ENCODE results near the gene ARHGAP26.
"Not testable (repeated sequence)": the region's sequence is repeated elsewhere in the genome, so short reads cannot be mapped to it uniquely, and the experiment has no call there.

ARHGAP26 gene

DNA sequence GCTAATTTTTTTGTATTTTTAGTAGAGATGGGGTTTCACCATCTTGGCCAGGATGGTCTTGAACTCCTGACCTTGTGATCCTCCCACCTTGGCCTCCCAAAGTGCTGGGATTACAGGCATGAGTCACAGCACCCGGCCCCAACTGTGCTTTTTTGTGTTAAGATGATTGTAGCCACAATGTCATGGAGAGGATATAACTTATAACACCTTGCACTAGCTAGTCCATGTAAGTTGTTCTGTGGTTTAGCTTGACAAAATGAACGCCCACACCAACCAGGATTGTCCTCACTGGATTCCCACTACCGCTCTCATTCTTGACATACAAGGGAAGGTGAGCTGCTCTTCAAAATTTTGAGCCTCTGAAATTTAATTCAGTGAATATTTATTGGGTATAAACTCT lies 182.7 kb downstream of the ARHGAP26 start:
- not testable (repeated sequence) for H3K36me3 ChIP-seq (ENCODE audit: insufficient read depth, low read length); H3K4me3 ChIP-seq (ENCODE audit: low read depth, low read length); H3K79me2 ChIP-seq (ENCODE audit: control insufficient read depth, insufficient read depth, low read length, unreplicated experiment); H3K27ac ChIP-seq (ENCODE audit: low read depth, low read length); H3K4me1 ChIP-seq (ENCODE audit: control insufficient read depth, insufficient read depth, low read length, unreplicated experiment); H3K27me3 ChIP-seq (ENCODE audit: insufficient read depth, low read length); H2AFZ ChIP-seq (ENCODE audit: low read length, unreplicated experiment)

DNA sequence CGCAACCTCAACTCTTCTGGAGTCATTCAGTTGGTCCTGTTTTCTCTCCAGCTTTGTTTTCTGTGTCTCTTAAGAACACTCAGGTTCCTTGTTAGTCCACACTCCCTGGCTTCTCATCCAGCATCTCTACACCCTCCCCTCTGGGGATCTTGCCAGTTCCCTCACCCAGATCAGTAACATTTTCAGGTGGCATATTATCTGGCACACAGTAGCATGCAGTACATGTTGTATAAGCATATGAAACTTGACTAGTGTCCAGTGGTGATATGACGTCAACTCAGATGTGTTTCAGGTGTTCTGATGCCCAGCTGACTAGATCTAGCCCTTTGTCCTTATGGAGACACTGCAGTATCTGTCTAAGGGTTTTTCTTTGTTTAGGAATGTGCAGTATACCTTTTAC lies 184.3 kb downstream of the ARHGAP26 start:
- Histone ChIP-seq H3K27me3 (ENCODE audit: insufficient read depth, low read length) (no peaks in the 10 kb centered on the region), H3K4me3 (ENCODE audit: low read depth, low read length) (no peak overlapping the region), H3K4me1 (ENCODE audit: control insufficient read depth, insufficient read depth, low read length, unreplicated experiment) (peaks cover 4% of the 10 kb centered on the region), H3K79me2 (ENCODE audit: control insufficient read depth, insufficient read depth, low read length, unreplicated experiment) (no peaks in the 10 kb centered on the region), H2AFZ (ENCODE audit: low read length, unreplicated experiment) (no peak overlapping the region), H3K27ac (ENCODE audit: low read depth, low read length) (no peak overlapping the region), H3K36me3 (ENCODE audit: insufficient read depth, low read length) (no peaks in the 10 kb centered on the region)

DNA sequence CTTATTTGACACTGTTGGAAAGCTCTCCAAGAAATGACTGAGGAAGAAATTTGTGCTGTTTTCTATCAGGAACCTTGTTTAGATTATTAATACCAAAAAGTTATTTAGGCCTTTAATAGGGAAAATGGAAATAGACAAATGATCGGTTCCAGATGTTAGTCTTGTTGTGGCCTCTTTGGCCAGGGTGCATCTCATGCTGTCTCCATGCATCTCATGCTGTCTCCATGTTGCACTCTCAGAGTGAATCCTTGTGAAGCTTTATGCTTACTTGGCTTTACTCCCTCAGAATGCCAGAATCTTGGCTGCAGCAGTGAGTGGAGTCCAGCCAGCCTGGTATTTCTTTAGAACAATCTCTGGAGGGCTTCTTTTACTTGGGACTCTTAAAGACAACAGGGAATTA lies 185.5 kb downstream of the ARHGAP26 start:
- Histone ChIP-seq H2AFZ (ENCODE audit: low read length, unreplicated experiment) (no peak overlapping the region), H3K4me1 (ENCODE audit: control insufficient read depth, insufficient read depth, low read length, unreplicated experiment) (peaks cover 16% of the 10 kb centered on the region), H3K36me3 (ENCODE audit: insufficient read depth, low read length) (no peaks in the 10 kb centered on the region), H3K4me3 (ENCODE audit: low read depth, low read length) (no peak overlapping the region), H3K27ac (ENCODE audit: low read depth, low read length) (no peak overlapping the region), H3K27me3 (ENCODE audit: insufficient read depth, low read length) (no peaks in the 10 kb centered on the region), H3K79me2 (ENCODE audit: control insufficient read depth, insufficient read depth, low read length, unreplicated experiment) (no peaks in the 10 kb centered on the region)

GRCh38 chr5:142957528-142957927 lies 187.4 kb downstream of the ARHGAP26 start:
- Histone ChIP-seq H3K27ac (ENCODE audit: low read depth, low read length) (no peak overlapping the region), H2AFZ (ENCODE audit: low read length, unreplicated experiment) (no peak overlapping the region), H3K79me2 (ENCODE audit: control insufficient read depth, insufficient read depth, low read length, unreplicated experiment) (no peaks in the 10 kb centered on the region), H3K27me3 (ENCODE audit: insufficient read depth, low read length) (no peaks in the 10 kb centered on the region), H3K36me3 (ENCODE audit: insufficient read depth, low read length) (no peaks in the 10 kb centered on the region), H3K4me1 (ENCODE audit: control insufficient read depth, insufficient read depth, low read length, unreplicated experiment) (peaks cover 18% of the 10 kb centered on the region), H3K4me3 (ENCODE audit: low read depth, low read length) (no peak overlapping the region)

- peaks cover 18% of the 10 kb centered on the region for H3K4me1 ChIP-seq (ENCODE audit: control insufficient read depth, insufficient read depth, low read length, unreplicated experiment)
- H3K4me3 ChIP-seq (ENCODE audit: low read depth, low read length) = no peak overlapping the region
- H3K27me3 ChIP-seq (ENCODE audit: insufficient read depth, low read length) = no peaks in the 10 kb centered on the region
- no peak overlapping the region for H3K27ac ChIP-seq (ENCODE audit: low read depth, low read length)
- H3K36me3 ChIP-seq (ENCODE audit: insufficient read depth, low read length) = no peaks in the 10 kb centered on the region
- H2AFZ ChIP-seq (ENCODE audit: low read length, unreplicated experiment) = no peak overlapping the region
- no peaks in the 10 kb centered on the region for H3K79me2 ChIP-seq (ENCODE audit: control insufficient read depth, insufficient read depth, low read length, unreplicated experiment)
Measured at GRCh38 chr5:142958944-142959682, 188.9 kb downstream of the ARHGAP26 start.

DNA sequence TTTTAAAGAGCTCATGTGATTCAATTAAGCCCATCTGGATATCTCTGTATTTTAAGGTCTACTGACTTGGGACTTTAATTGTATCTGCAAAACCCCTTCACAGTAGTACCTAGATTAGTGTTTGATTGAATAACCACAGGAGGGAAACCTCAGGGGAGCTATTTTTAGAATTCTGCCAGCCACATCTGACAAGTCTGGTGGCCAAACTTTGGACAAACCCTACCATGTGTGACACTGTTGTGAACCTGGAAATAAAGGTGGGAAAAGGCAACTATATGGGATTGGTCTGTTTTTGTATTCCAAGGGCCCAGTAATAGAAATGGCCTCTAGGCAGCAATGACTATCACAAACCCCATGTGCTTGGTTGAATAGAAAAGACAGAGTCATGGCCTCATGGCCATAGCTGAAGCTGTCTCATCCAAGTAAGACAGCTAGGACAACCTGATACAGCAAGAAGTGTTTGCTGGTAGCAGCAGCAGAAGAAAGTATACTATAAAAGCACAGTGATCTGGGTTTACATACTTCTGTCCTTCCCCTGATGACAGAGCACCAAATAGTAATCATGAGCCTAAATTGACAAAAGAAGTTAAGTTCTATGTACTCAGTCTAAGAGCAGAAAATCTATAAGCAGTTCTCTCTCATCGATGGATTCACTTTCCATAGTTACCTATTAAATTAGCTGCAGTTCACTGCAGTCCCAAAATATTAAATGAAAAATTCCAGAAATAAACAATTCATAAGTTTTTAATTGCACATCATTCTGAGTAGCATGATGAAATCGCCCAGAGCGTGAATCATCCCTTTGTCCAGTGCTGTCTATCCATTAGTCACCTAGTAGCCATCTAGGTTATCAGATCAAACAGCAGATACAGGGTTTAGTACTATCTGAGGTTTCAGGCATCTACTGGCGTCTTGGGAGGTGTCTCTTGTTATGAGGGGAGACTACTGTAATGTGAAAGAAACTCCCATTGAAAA lies 189.8 kb downstream of the ARHGAP26 start:
- peaks cover 18% of the 10 kb centered on the region for H3K4me1 ChIP-seq (ENCODE audit: control insufficient read depth, insufficient read depth, low read length, unreplicated experiment)
- no peaks in the 10 kb centered on the region for H3K79me2 ChIP-seq (ENCODE audit: control insufficient read depth, insufficient read depth, low read length, unreplicated experiment)
- H3K4me3 ChIP-seq (ENCODE audit: low read depth, low read length) = no peak overlapping the region
- H2AFZ ChIP-seq (ENCODE audit: low read length, unreplicated experiment) = peak overlapping the region; percentile 5
- H3K27ac ChIP-seq (ENCODE audit: low read depth, low read length) = peak overlapping the region; percentile 65
- no peaks in the 10 kb centered on the region for H3K27me3 ChIP-seq (ENCODE audit: insufficient read depth, low read length)
- no peaks in the 10 kb centered on the region for H3K36me3 ChIP-seq (ENCODE audit: insufficient read depth, low read length)

GRCh38 chr5:142961440-142962173 lies 191.4 kb downstream of the ARHGAP26 start:
- H3K4me3 ChIP-seq (ENCODE audit: low read depth, low read length) = no peak overlapping the region
- no peaks in the 10 kb centered on the region for H3K36me3 ChIP-seq (ENCODE audit: insufficient read depth, low read length)
- peaks cover 18% of the 10 kb centered on the region for H3K4me1 ChIP-seq (ENCODE audit: control insufficient read depth, insufficient read depth, low read length, unreplicated experiment)
- H3K27ac ChIP-seq (ENCODE audit: low read depth, low read length) = no peak overlapping the region
- no peak overlapping the region for H2AFZ ChIP-seq (ENCODE audit: low read length, unreplicated experiment)
- no peaks in the 10 kb centered on the region for H3K79me2 ChIP-seq (ENCODE audit: control insufficient read depth, insufficient read depth, low read length, unreplicated experiment)
- H3K27me3 ChIP-seq (ENCODE audit: insufficient read depth, low read length) = no peaks in the 10 kb centered on the region

DNA sequence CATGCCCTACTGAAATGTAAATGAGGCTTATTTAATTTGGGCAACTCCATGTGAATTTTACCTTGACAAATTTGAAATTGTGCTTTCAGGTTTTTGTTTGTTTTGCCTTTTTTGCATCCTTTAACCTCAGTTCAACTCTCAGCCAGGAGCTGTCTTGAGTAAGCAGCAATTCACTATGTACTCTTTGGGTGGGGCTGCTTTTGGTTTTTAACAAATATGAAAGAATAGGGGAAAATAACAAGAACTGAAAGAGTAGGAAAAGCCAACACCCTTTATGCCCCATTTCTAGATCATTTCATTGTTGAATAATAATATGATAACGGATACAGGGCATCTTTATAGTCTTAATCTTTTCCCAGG lies 192.0 kb downstream of the ARHGAP26 start:
- no peaks in the 10 kb centered on the region for H3K36me3 ChIP-seq (ENCODE audit: insufficient read depth, low read length)
- no peaks in the 10 kb centered on the region for H3K27me3 ChIP-seq (ENCODE audit: insufficient read depth, low read length)
- no peaks in the 10 kb centered on the region for H3K79me2 ChIP-seq (ENCODE audit: control insufficient read depth, insufficient read depth, low read length, unreplicated experiment)
- no peak overlapping the region for H3K4me3 ChIP-seq (ENCODE audit: low read depth, low read length)
- H3K4me1 ChIP-seq (ENCODE audit: control insufficient read depth, insufficient read depth, low read length, unreplicated experiment) = peaks cover 18% of the 10 kb centered on the region
- no peak overlapping the region for H2AFZ ChIP-seq (ENCODE audit: low read length, unreplicated experiment)
- no peak overlapping the region for H3K27ac ChIP-seq (ENCODE audit: low read depth, low read length)

- H3K4me1 ChIP-seq (ENCODE audit: control insufficient read depth, insufficient read depth, low read length, unreplicated experiment); H2AFZ ChIP-seq (ENCODE audit: low read length, unreplicated experiment); H3K36me3 ChIP-seq (ENCODE audit: insufficient read depth, low read length); H3K27me3 ChIP-seq (ENCODE audit: insufficient read depth, low read length); H3K27ac ChIP-seq (ENCODE audit: low read depth, low read length); H3K79me2 ChIP-seq (ENCODE audit: control insufficient read depth, insufficient read depth, low read length, unreplicated experiment); H3K4me3 ChIP-seq (ENCODE audit: low read depth, low read length): not testable (repeated sequence)
Measured at GRCh38 chr5:142965258-142966120, 195.3 kb downstream of the ARHGAP26 start.

GRCh38 chr5:142966121-142966420 lies 195.9 kb downstream of the ARHGAP26 start:
- H3K36me3 ChIP-seq (ENCODE audit: insufficient read depth, low read length) = no peaks in the 10 kb centered on the region
- H3K4me1 ChIP-seq (ENCODE audit: control insufficient read depth, insufficient read depth, low read length, unreplicated experiment) = no peaks in the 10 kb centered on the region
- no peak overlapping the region for H2AFZ ChIP-seq (ENCODE audit: low read length, unreplicated experiment)
- no peak overlapping the region for H3K27ac ChIP-seq (ENCODE audit: low read depth, low read length)
- H3K27me3 ChIP-seq (ENCODE audit: insufficient read depth, low read length) = no peaks in the 10 kb centered on the region
- no peaks in the 10 kb centered on the region for H3K79me2 ChIP-seq (ENCODE audit: control insufficient read depth, insufficient read depth, low read length, unreplicated experiment)
- H3K4me3 ChIP-seq (ENCODE audit: low read depth, low read length) = no peak overlapping the region
